MCF 10A (cell line): Measurements from ENCODE around the gene TMEM200A. TPM values are rescaled to one million over a fixed set of nuclear protein-coding genes. Genes with fewer than 3 reads are reported as not detected.
A peak's percentile ranks its signal among the peaks of the same experiment; 100 is the strongest.

Experiments
- BruUV-seq: library from RNA; stranded (reverse); fragments of 400-500 nt; replicated peaks from 2 replicates; lab custom pipeline; 2021; lab: Mats Ljungman, UMichigan
- CTCF ChIA-PET: fragments of 300-600 bp; sonication (Branson Sonifier 250); formaldehyde crosslinking; extraction: SDS; loops from one replicate; lab custom pipeline; 2021; ENCODE audit warnings: antibody characterized with exemption, inconsistent platforms; lab: Yijun Ruan, JAX
- POLR2A ChIA-PET: fragments of 300-600, 350-650 bp; sonication (Branson Sonifier 250); formaldehyde crosslinking; extraction: SDS; loops from one replicate; lab custom pipeline; 2020; ENCODE audit warnings: antibody characterized with exemption, inconsistent platforms; lab: Yijun Ruan, JAX
- DNase-seq: peaks from one replicate; pipeline ENCODE4 v3.0.0-alpha.2; 2018; ENCODE audit not compliant: unreplicated experiment
- H3K27ac Mint-ChIP-seq: one replicate; pipeline ENCODE4 v1.8.0; 2022; ENCODE audit warnings: mild to moderate bottlenecking, low read depth, mixed read lengths; ENCODE audit not compliant: unreplicated experiment
- H3K27me3 Mint-ChIP-seq: one replicate; pipeline ENCODE4 v1.8.0; 2022; ENCODE audit warnings: mixed read lengths; ENCODE audit not compliant: insufficient read depth, unreplicated experiment
- H3K36me3 Mint-ChIP-seq: one replicate; pipeline ENCODE4 v1.8.0; 2022; ENCODE audit warnings: mild to moderate bottlenecking, moderate library complexity, mixed read lengths; ENCODE audit not compliant: insufficient read depth, unreplicated experiment
- H3K4me1 Mint-ChIP-seq: one replicate; pipeline ENCODE4 v1.8.0; 2022; ENCODE audit warnings: mixed read lengths; ENCODE audit not compliant: insufficient read depth, unreplicated experiment
- H3K4me3 Mint-ChIP-seq: one replicate; pipeline ENCODE4 v1.8.0; 2022; ENCODE audit warnings: mild to moderate bottlenecking, moderate library complexity, mixed read lengths; ENCODE audit not compliant: unreplicated experiment
- H3K9me3 Mint-ChIP-seq: one replicate; pipeline ENCODE4 v1.8.0; 2022; ENCODE audit warnings: mixed read lengths; ENCODE audit not compliant: unreplicated experiment
- intact Hi-C: fragments of 100-400 bp; cut with micrococcal nuclease; formaldehyde crosslinking; loops from 2 replicates; pipeline ENCODE4 v1.14.1; 2022
- total RNA-seq: library from RNA; stranded (reverse); gene quantifications from 2 replicates; pipeline ENCODE4 v1.2.3, GENCODE V29; 2022
- TF ChIP-seq, protein P1 (sequence below): fragments of 200-600 bp; IDR thresholded peaks from one replicate; pipeline ENCODE4 v1.8.0; 2022; ENCODE audit warnings: antibody characterized with exemption, mild to moderate bottlenecking; ENCODE audit not compliant: unreplicated experiment

TMEM200A gene
- total RNA-seq, 1 experiment from 2014 or later, result not detected

GRCh38 chr6:130424710-130425109 lies 58.9 kb downstream of the TMEM200A start:
- no peak for DNase-seq
- Mint-ChIP-seq H3K27ac (no peak overlapping the region), H3K36me3 (no peaks in the 10 kb centered on the region), H3K9me3 (no peaks in the 10 kb centered on the region), H3K4me3 (no peak overlapping the region), H3K4me1 (no peaks in the 10 kb centered on the region), H3K27me3 (peaks cover 16% of the 10 kb centered on the region)
- CTCF ChIA-PET, result no interaction called here
- POLR2A ChIA-PET, result no interaction called here
- TF ChIP-seq, protein P1, sequence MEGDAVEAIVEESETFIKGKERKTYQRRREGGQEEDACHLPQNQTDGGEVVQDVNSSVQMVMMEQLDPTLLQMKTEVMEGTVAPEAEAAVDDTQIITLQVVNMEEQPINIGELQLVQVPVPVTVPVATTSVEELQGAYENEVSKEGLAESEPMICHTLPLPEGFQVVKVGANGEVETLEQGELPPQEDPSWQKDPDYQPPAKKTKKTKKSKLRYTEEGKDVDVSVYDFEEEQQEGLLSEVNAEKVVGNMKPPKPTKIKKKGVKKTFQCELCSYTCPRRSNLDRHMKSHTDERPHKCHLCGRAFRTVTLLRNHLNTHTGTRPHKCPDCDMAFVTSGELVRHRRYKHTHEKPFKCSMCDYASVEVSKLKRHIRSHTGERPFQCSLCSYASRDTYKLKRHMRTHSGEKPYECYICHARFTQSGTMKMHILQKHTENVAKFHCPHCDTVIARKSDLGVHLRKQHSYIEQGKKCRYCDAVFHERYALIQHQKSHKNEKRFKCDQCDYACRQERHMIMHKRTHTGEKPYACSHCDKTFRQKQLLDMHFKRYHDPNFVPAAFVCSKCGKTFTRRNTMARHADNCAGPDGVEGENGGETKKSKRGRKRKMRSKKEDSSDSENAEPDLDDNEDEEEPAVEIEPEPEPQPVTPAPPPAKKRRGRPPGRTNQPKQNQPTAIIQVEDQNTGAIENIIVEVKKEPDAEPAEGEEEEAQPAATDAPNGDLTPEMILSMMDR, result no peak
- no TSS peak for BruUV-seq
- intact Hi-C loops, result no loop called here

GRCh38 chr6:130425537-130425936 lies 59.7 kb downstream of the TMEM200A start:
- CTCF ChIA-PET, result no interaction called here
- Mint-ChIP-seq H3K27ac (no peak overlapping the region), H3K9me3 (no peaks in the 10 kb centered on the region)

DNA sequence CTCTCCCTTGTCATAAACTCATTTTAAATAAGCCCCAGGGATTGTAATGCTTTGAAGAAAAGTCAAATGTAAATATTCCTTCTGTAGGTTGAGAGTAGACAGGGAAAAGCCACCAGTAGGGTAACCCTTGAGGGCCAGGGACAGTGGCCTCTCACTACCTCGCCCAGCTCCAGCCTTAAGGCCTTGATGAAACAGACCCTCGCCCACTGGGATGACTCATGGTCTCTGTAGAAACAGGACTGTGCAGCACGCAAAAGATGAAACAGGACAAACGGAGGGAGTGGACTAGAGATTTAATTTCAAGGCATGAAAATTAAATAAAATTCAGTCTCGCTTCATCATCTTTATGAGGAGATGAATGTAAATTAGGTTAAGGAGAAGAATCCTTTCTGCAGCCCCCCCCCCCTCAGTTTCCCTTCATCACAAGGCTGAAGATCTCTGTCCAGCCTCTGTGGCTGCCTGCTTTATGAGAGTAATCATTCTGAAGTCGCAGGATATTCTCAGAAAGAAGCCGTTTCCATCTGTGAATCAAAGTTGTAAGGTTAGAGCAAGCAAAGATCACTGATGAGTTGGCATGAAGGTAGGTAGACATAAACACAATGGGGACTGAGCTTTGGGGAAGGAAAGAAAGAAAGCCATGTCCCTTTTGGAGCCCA lies 60.4 kb downstream of the TMEM200A start:
- no peak overlapping the region for H3K4me3 Mint-ChIP-seq
- no peaks in the 10 kb centered on the region for H3K36me3 Mint-ChIP-seq
- ChIA-PET CTCF (interaction anchor here (0.6 kb wide), 2 partner anchors 69 to 952 kb away, joined by 3 to 4 read pairs; no protein-coding TSS in a partner anchor), POLR2A (no interaction called here)
- TF ChIP-seq, protein P1, result no peak
- intact Hi-C loops, result no loop called here
- peak; percentile 35 for DNase-seq
- no peaks in the 10 kb centered on the region for H3K9me3 Mint-ChIP-seq
- H3K4me1 Mint-ChIP-seq, result no peaks in the 10 kb centered on the region
- BruUV-seq, result no TSS peak
- peaks cover 16% of the 10 kb centered on the region for H3K27me3 Mint-ChIP-seq
- H3K27ac Mint-ChIP-seq, result no peak overlapping the region

More at GRCh38 chr6:130425537-130425936, 59.7 kb downstream of the TMEM200A start:
- Mint-ChIP-seq H3K4me3 (no peak overlapping the region), H3K27me3 (peaks cover 16% of the 10 kb centered on the region), H3K36me3 (no peaks in the 10 kb centered on the region), H3K4me1 (no peaks in the 10 kb centered on the region)
- no TSS peak for BruUV-seq
- POLR2A ChIA-PET, result no interaction called here
- TF ChIP-seq, protein P1, result no peak
- DNase-seq, result no peak
- intact Hi-C loops, result no loop called here

DNA sequence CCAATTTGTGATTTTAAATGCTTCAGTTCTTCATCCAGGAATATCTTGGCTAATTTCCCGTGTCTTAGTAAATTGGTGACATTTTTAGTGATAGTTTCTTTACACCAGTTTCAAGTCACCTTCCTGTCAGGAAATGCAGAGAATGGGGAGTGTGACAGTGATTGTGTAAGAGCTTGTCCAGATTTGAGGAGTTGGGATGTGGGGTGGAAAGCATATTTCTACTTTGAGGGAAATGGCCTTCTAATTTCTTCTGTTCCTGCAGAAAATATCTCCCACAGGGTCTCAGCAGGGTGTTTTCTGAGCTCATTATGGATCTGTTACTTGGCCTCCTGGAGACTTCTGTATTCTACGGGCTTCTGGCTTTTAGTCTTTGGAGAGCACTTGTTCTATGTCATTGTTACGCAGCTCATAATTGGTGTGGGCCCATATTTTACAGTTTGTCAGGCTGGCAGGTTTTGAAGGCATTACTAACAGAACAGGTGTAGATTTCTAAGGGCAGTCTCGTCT lies 65.6 kb downstream of the TMEM200A start:
- CTCF ChIA-PET, result no interaction called here
- DNase-seq, result no peak
- no peaks in the 10 kb centered on the region for H3K36me3 Mint-ChIP-seq
- peaks cover 16% of the 10 kb centered on the region for H3K27me3 Mint-ChIP-seq
- no peak overlapping the region for H3K27ac Mint-ChIP-seq
- no peak overlapping the region for H3K4me3 Mint-ChIP-seq
- H3K9me3 Mint-ChIP-seq, result no peaks in the 10 kb centered on the region
- BruUV-seq, result no TSS peak
- POLR2A ChIA-PET, result no interaction called here
- H3K4me1 Mint-ChIP-seq, result peaks cover 7% of the 10 kb centered on the region
- TF ChIP-seq, protein P1, result no peak
- intact Hi-C loops, result no loop called here
